CD14-positive monocyte (primary cell): ENCODE results near the gene PRKCA. TPM values are rescaled to one million over a fixed set of nuclear protein-coding genes. Genes with fewer than 3 reads are reported as not detected.

Source experiments
- DNase-seq, 3 donors: peaks; one replicate each; pipeline ENCODE4 v3.0.0-alpha.2; 2011 to 2022
- H2AFZ ChIP-seq: 2 replicates; pipeline ENCODE4 v1.6.0; 2012; ENCODE audit warnings: mild to moderate bottlenecking, low read depth, low read length, inconsistent platforms; ENCODE audit not compliant: insufficient read depth, poor library complexity, severe bottlenecking
- H3K27ac ChIP-seq, 2 donors: 1 replicate in 1 of 2; 2 replicates in 1 of 2; pipeline ENCODE4 v1.5.1; 2012 to 2013; ENCODE audit warnings: low read length in 2 of 2, control low read depth in 1 of 2, inconsistent platforms in 1 of 2, low read depth in 1 of 2, mild to moderate bottlenecking in 1 of 2
- H3K27me3 ChIP-seq, 2 donors: one replicate each; pipeline versions ENCODE4 v1.6.0 to v1.6.1; 2011 to 2013; ENCODE audit warnings: low read length in 2 of 2; ENCODE audit not compliant: control insufficient read depth in 2 of 2, insufficient read depth in 2 of 2
- H3K36me3 ChIP-seq, 2 donors: replicated peaks in 1 of 2; 1 replicate in 1 of 2; 2 replicates in 1 of 2; pipeline versions ENCODE4 v1.5.1 to v1.6.1; 2012 to 2013; ENCODE audit warnings: low read length in 2 of 2, control low read depth in 1 of 2, inconsistent platforms in 1 of 2, mild to moderate bottlenecking in 1 of 2; ENCODE audit not compliant: insufficient read depth in 2 of 2, control insufficient read depth in 1 of 2
- H3K4me1 ChIP-seq, 2 donors: 1 replicate in 1 of 2; 2 replicates in 1 of 2; pipeline versions ENCODE4 v1.5.1 to v1.6.1; 2012 to 2013; ENCODE audit warnings: low read length in 2 of 2, control low read depth in 1 of 2, inconsistent platforms in 1 of 2, mild to moderate bottlenecking in 1 of 2, moderate library complexity in 1 of 2; ENCODE audit not compliant: insufficient read depth in 2 of 2, control insufficient read depth in 1 of 2
- H3K4me2 ChIP-seq: replicated peaks from 2 replicates; pipeline ENCODE3; 2012; ENCODE audit warnings: low read length, moderate library complexity, mild to moderate bottlenecking; ENCODE audit not compliant: poor library complexity, severe bottlenecking; ENCODE audit errors: extremely low read depth
- H3K4me3 ChIP-seq, 3 experiments: fragments of 200-600 bp in 1 of 3; sonication (generic) in 1 of 3; replicated peaks in 1 of 3; 1 replicate in 2 of 3; 2 replicates in 1 of 3; pipeline ENCODE4 v1.5.1; 2011 to 2013; ENCODE audit warnings: low read length in 3 of 3, mild to moderate bottlenecking in 3 of 3, control low read depth in 2 of 3, low read depth in 2 of 3, inconsistent platforms in 1 of 3, moderate library complexity in 1 of 3
- H3K79me2 ChIP-seq: 2 replicates; pipeline ENCODE4 v1.6.0; 2012; ENCODE audit warnings: mild to moderate bottlenecking, control low read depth, inconsistent platforms, low read length, moderate library complexity; ENCODE audit not compliant: insufficient read depth
- H3K9ac ChIP-seq: 2 replicates; pipeline ENCODE4 v1.6.0; 2017; ENCODE audit warnings: low read length, mild to moderate bottlenecking; ENCODE audit not compliant: insufficient read depth, poor library complexity, severe bottlenecking
- H3K9me3 ChIP-seq, 2 donors: replicated peaks in 1 of 2; 1 replicate in 1 of 2; 2 replicates in 1 of 2; pipeline versions ENCODE4 v1.5.1 to v1.6.1; 2012 to 2013; ENCODE audit warnings: low read length in 2 of 2, control low read depth in 1 of 2; ENCODE audit not compliant: control insufficient read depth in 1 of 2, insufficient read depth in 1 of 2
- H4K20me1 ChIP-seq: 2 replicates; pipeline ENCODE4 v1.6.0; 2012; ENCODE audit warnings: mild to moderate bottlenecking, low read length, control low read depth, moderate library complexity; ENCODE audit not compliant: insufficient read depth
- H3K27ac Mint-ChIP-seq, 7 donors: one replicate each; pipeline ENCODE4 v1.8.0; 2020; ENCODE audit warnings: mild to moderate bottlenecking in 7 of 7, mixed read lengths in 7 of 7, moderate library complexity in 6 of 7, inconsistent platforms in 2 of 7
- H3K27me3 Mint-ChIP-seq, 3 donors: one replicate each; pipeline ENCODE4 v1.8.0; 2021 to 2022; ENCODE audit warnings: low read depth in 3 of 3, mild to moderate bottlenecking in 3 of 3, mixed read lengths in 3 of 3, moderate library complexity in 3 of 3, inconsistent platforms in 1 of 3
- H3K36me3 Mint-ChIP-seq, 2 donors: one replicate each; pipeline ENCODE4 v1.8.0; 2020; ENCODE audit warnings: mixed read lengths in 2 of 2, inconsistent platforms in 1 of 2, mild to moderate bottlenecking in 1 of 2
- H3K4me1 Mint-ChIP-seq: one replicate; pipeline ENCODE4 v1.8.0; 2020; ENCODE audit warnings: mild to moderate bottlenecking, mixed read lengths
- H3K4me3 Mint-ChIP-seq, 2 donors: one replicate each; pipeline ENCODE4 v1.8.0; 2020; ENCODE audit warnings: mild to moderate bottlenecking in 2 of 2, mixed read lengths in 2 of 2, moderate library complexity in 1 of 2
- H3K9me3 Mint-ChIP-seq, 7 donors: one replicate each; pipeline ENCODE4 v1.8.0; 2020 to 2022; ENCODE audit warnings: mixed read lengths in 7 of 7, mild to moderate bottlenecking in 6 of 7, moderate library complexity in 6 of 7, inconsistent platforms in 2 of 7
- WGBS: methylation state at CpG from one replicate; pipeline ENCODE4 v1.1.5; 2013; ENCODE audit warnings: missing lambda C conversion rate; ENCODE audit not compliant: insufficient coverage; 5-methylcytosine and 5-hydroxymethylcytosine counted together
- intact Hi-C, 2 donors: fragments of 100-400 bp; cut with micrococcal nuclease; formaldehyde crosslinking; loops; one replicate each; pipeline versions ENCODE4 v1.15.0 to v1.15.1; 2023
- polyA plus RNA-seq, 3 donors: library from polyadenylated mRNA; depleted of rRNA in 1 of 3; unstranded in 2 of 3; stranded (reverse) in 1 of 3; fragments of 300-500 nt in 2 of 3; fragments of >200 nt in 1 of 3; fragmentation: Illumina TruSeq in 2 of 3; gene quantifications; 1 replicate in 2 of 3; 2 replicates in 1 of 3; pipeline ENCODE4 v1.2.3, GENCODE V29; 2012 to 2021
- TF ChIP-seq, protein P1 (sequence below): fragments of 200-600 bp; IDR thresholded peaks from one replicate; pipeline ENCODE4 v1.8.0; 2022; ENCODE audit warnings: antibody characterized with exemption, mild to moderate bottlenecking

Gene PRKCA
- polyA plus RNA-seq, 3 donors, result 0.22 to 7.1 (median 0.30) TPM

- Histone ChIP-seq H2AFZ (no peak overlapping the region), H3K36me3 (no peaks in the 10 kb centered on the region), H3K4me2 (no peak overlapping the region), H3K79me2 (peaks cover 3% of the 10 kb centered on the region), H4K20me1 (no peaks in the 10 kb centered on the region), H3K4me1 (peaks cover 0 to 9% of the 10 kb centered on the region in 2 donors), H3K27me3 (no peaks in the 10 kb centered on the region), H3K27ac (no peak overlapping the region), H3K9ac (no peak overlapping the region), H3K9me3 (no peaks in the 10 kb centered on the region), H3K4me3 (no peak overlapping the region)
- TF ChIP-seq, protein P1, sequence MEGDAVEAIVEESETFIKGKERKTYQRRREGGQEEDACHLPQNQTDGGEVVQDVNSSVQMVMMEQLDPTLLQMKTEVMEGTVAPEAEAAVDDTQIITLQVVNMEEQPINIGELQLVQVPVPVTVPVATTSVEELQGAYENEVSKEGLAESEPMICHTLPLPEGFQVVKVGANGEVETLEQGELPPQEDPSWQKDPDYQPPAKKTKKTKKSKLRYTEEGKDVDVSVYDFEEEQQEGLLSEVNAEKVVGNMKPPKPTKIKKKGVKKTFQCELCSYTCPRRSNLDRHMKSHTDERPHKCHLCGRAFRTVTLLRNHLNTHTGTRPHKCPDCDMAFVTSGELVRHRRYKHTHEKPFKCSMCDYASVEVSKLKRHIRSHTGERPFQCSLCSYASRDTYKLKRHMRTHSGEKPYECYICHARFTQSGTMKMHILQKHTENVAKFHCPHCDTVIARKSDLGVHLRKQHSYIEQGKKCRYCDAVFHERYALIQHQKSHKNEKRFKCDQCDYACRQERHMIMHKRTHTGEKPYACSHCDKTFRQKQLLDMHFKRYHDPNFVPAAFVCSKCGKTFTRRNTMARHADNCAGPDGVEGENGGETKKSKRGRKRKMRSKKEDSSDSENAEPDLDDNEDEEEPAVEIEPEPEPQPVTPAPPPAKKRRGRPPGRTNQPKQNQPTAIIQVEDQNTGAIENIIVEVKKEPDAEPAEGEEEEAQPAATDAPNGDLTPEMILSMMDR, result no peak
- DNase-seq, result no peak
- Mint-ChIP-seq H3K27ac (no peak overlapping the region), H3K4me3 (no peak overlapping the region), H3K4me1 (peaks cover 18% of the 10 kb centered on the region), H3K9me3 (peaks cover 0 to 5% (median 0%) of the 10 kb centered on the region in 7 donors), H3K36me3 (peaks cover 14 to 19% of the 10 kb centered on the region in 2 donors), H3K27me3 (peaks cover 0 to 4% (median 2%) of the 10 kb centered on the region in 3 donors)
- intact Hi-C loops, result no loop called here
Observed at GRCh38 chr17:66395961-66396360, 93.5 kb downstream of the PRKCA start.

GRCh38 chr17:66397486-66397885 lies 95.1 kb downstream of the PRKCA start:
- no peak overlapping the region for H2AFZ ChIP-seq
- no peaks in the 10 kb centered on the region for H4K20me1 ChIP-seq
- no peak overlapping the region for H3K27ac Mint-ChIP-seq
- H3K4me2 ChIP-seq, result no peak overlapping the region
- H3K36me3 ChIP-seq, result no peaks in the 10 kb centered on the region
- 75% methylated on average over 2 of the region's 3 CpGs for WGBS
- H3K27me3 Mint-ChIP-seq, result peaks cover 1 to 6% (median 2%) of the 10 kb centered on the region in 3 donors
- DNase-seq, result no peak
- peaks cover 0 to 7% (median 0%) of the 10 kb centered on the region in 7 donors for H3K9me3 Mint-ChIP-seq
- peaks cover 7% of the 10 kb centered on the region for H3K4me1 Mint-ChIP-seq
- no peak overlapping the region for H3K9ac ChIP-seq
- H3K4me3 ChIP-seq, result no peak overlapping the region
- TF ChIP-seq, protein P1, result no peak
- H3K27me3 ChIP-seq, result no peaks in the 10 kb centered on the region
- peaks cover 0 to 9% of the 10 kb centered on the region in 2 donors for H3K4me1 ChIP-seq
- intact Hi-C loops, result no loop called here
- H3K9me3 ChIP-seq, result no peaks in the 10 kb centered on the region
- no peak overlapping the region for H3K27ac ChIP-seq
- H3K79me2 ChIP-seq, result peaks cover 12% of the 10 kb centered on the region
- peaks cover 15 to 20% of the 10 kb centered on the region in 2 donors for H3K36me3 Mint-ChIP-seq
- H3K4me3 Mint-ChIP-seq, result no peak overlapping the region
